ENCODE measurements around the gene PCGF3.
"Not testable (repeated sequence)": the region's sequence is repeated elsewhere in the genome, so short reads cannot be mapped to it uniquely, and the experiment has no call there.

Gene PCGF3

GRCh38 chr4:744212-744841 lies 38.7 kb downstream of the PCGF3 start:
- no peak for DNase-seq

GRCh38 chr4:747546-748170 lies 42.0 kb downstream of the PCGF3 start:
- no peak for DNase-seq

- no peak for DNase-seq
These were observed 42.8 kb downstream of the PCGF3 start for GRCh38 chr4:748461-748860.

- no peak for DNase-seq
These were observed 44.4 kb downstream of the PCGF3 start for GRCh38 chr4:749698-750666.

GRCh38 chr4:751676-752075 lies 46.0 kb downstream of the PCGF3 start:
- DNase-seq, result no peak

GRCh38 chr4:752196-752861 lies 46.7 kb downstream of the PCGF3 start:
- no peak for DNase-seq

GRCh38 chr4:753186-753585 lies 47.6 kb downstream of the PCGF3 start:
- not testable (repeated sequence) for DNase-seq

- no peak for DNase-seq
These were observed 48.8 kb downstream of the PCGF3 start for GRCh38 chr4:754221-755120.

GRCh38 chr4:757111-757510 lies 51.5 kb downstream of the PCGF3 start:
- no peak for DNase-seq

GRCh38 chr4:759810-760209 lies 54.2 kb downstream of the PCGF3 start:
- not testable (repeated sequence) for DNase-seq

GRCh38 chr4:760616-761015 lies 55.0 kb downstream of the PCGF3 start:
- DNase-seq, result no peak

- DNase-seq, result no peak
These were observed 55.5 kb downstream of the PCGF3 start for GRCh38 chr4:761086-761485.

- no peak for DNase-seq
These were observed 56.1 kb downstream of the PCGF3 start for GRCh38 chr4:761739-762138.

- DNase-seq, result no peak
These were observed 56.9 kb downstream of the PCGF3 start for GRCh38 chr4:762211-763190.

GRCh38 chr4:763191-763810 lies 57.7 kb downstream of the PCGF3 start:
- no peak for DNase-seq

GRCh38 chr4:763922-764321 lies 58.3 kb downstream of the PCGF3 start:
- DNase-seq, result no peak

GRCh38 chr4:764405-765169 lies 59.0 kb downstream of the PCGF3 start:
- no peak for DNase-seq

GRCh38 chr4:766152-766515 lies 60.5 kb downstream of the PCGF3 start:
- no peak for DNase-seq

GRCh38 chr4:766559-767283 lies 61.1 kb downstream of the PCGF3 start:
- DNase-seq, result no peak

All from femur (tissue), 1 donor.